Spleen (tissue), 11 donors: ENCODE data around the gene SLC9A3. TPM values are rescaled to one million over a fixed set of nuclear protein-coding genes. Genes with fewer than 3 reads are reported as not detected.

ENCODE experiments used
- DNase-seq: peaks from one replicate; pipeline ENCODE4 v3.0.0-alpha.2; 2020
- H3K27ac ChIP-seq, 8 donors: fragments of 200-600 bp; sonication (generic) in 7 of 8; 1 replicate in 4 of 8; 2 replicates in 4 of 8; pipeline versions ENCODE4 v1.5.0 to v1.8.0; 2016 to 2021; ENCODE audit warnings: inconsistent platforms in 4 of 8, mild to moderate bottlenecking in 4 of 8, moderate library complexity in 1 of 8
- H3K27me3 ChIP-seq, 7 donors: fragments of 200-600 bp; sonication (generic) in 6 of 7; replicated peaks in 1 of 7; 1 replicate in 4 of 7; 2 replicates in 3 of 7; pipeline versions ENCODE4 v1.5.0 to v1.8.0; 2016 to 2021; ENCODE audit warnings: inconsistent platforms in 3 of 7, mild to moderate bottlenecking in 1 of 7
- H3K36me3 ChIP-seq, 6 donors: fragments of 200-600 bp; sonication (generic) in 5 of 6; 1 replicate in 4 of 6; 2 replicates in 2 of 6; pipeline versions ENCODE4 v1.5.0 to v1.8.0; 2016 to 2021; ENCODE audit warnings: inconsistent platforms in 2 of 6
- H3K4me1 ChIP-seq, 6 donors: fragments of 200-600 bp; sonication (generic) in 5 of 6; 1 replicate in 3 of 6; 2 replicates in 3 of 6; pipeline versions ENCODE4 v1.5.0 to v1.8.0; 2016 to 2021; ENCODE audit warnings: inconsistent platforms in 3 of 6
- H3K4me3 ChIP-seq, 8 donors: fragments of 200-600 bp; sonication (generic) in 7 of 8; 1 replicate in 4 of 8; 2 replicates in 4 of 8; pipeline versions ENCODE4 v1.5.0 to v1.8.0; 2016 to 2021; ENCODE audit warnings: inconsistent platforms in 4 of 8, mild to moderate bottlenecking in 4 of 8, moderate library complexity in 2 of 8
- H3K9me3 ChIP-seq, 8 donors: fragments of 200-600 bp; sonication (generic) in 7 of 8; 1 replicate in 4 of 8; 2 replicates in 4 of 8; pipeline versions ENCODE4 v1.5.0 to v1.8.0; 2016 to 2021; ENCODE audit warnings: inconsistent platforms in 4 of 8
- POLR2A ChIP-seq, 3 donors: fragments of 450-650 bp; IDR thresholded peaks; one replicate each; pipeline ENCODE4 v1.5.1; 2017; ENCODE audit warnings: antibody characterized with exemption in 3 of 3, mild to moderate bottlenecking in 1 of 3
- POLR2AphosphoS5 ChIP-seq, 3 donors: sonication (generic); formaldehyde crosslinking; IDR thresholded peaks; one replicate each; pipeline ENCODE4 v1.5.1; 2017; ENCODE audit warnings: antibody characterized with exemption in 3 of 3
- WGBS, 5 donors: extraction: QIAGEN DNeasy Blood & Tissue Kit in 3 of 5; methylation state at CpG; one replicate each; pipeline versions ENCODE4 v1.1.5 to v1.1.7; 2013 to 2018; 5-methylcytosine and 5-hydroxymethylcytosine counted together
- intact Hi-C: fragments of 100-400 bp; cut with DNase I; formaldehyde crosslinking; loops from one replicate; pipeline ENCODE4 v1.15.0; 2023; ENCODE audit warnings: low total_unique reads
- polyA plus RNA-seq, 3 donors: library from polyadenylated mRNA; stranded (reverse); fragments of 200-250 nt; gene quantifications; one replicate each; pipeline ENCODE4 v1.2.1, GENCODE V29; 2013
- total RNA-seq, 7 donors: library from RNA; depleted of rRNA in 3 of 7; stranded (reverse); fragments of >200 nt in 3 of 7; fragmentation: NEBNext Ultra II Directional in 4 of 7; extraction: Animal tissue kit (Norgen Biotek cat#: 25700) in 4 of 7; gene quantifications; one replicate each; pipeline versions ENCODE4 v1.1.0 to v1.2.1, GENCODE V29; 2016 to 2021
- TF ChIP-seq, protein P1 (sequence below), 11 experiments: fragments of 200-600 bp in 7 of 11; fragments of 450-650 bp in 4 of 11; sonication (generic) in 4 of 11; IDR thresholded peaks in 8 of 11; conservative IDR thresholded peaks in 3 of 11; 1 replicate in 7 of 11; 2 replicates in 4 of 11; pipeline versions ENCODE4 v1.4.0 to v1.8.0; 2016 to 2021; ENCODE audit warnings: antibody characterized with exemption in 11 of 11, inconsistent platforms in 4 of 11, mild to moderate bottlenecking in 1 of 11
- donor health status: healthy with polysubstance abuse.
- donor health status: DM: no; HTN: no; CAD: no; lungs with moderate emphysema.
- donor health status: DM: no; HTN: no; CAD: no.
- donor health status: Bipolar disorder and iron deficiency.
- donor health status: healthy.
- donor health status: DM: no; HTN: no; CAD: no.
- donor health status: DM: yes; HTN: yes; CAD: no.

SLC9A3 gene
- total and polyA plus RNA-seq, 10 donors = 1.0 to 3.2 (median 1.5) TPM

DNA sequence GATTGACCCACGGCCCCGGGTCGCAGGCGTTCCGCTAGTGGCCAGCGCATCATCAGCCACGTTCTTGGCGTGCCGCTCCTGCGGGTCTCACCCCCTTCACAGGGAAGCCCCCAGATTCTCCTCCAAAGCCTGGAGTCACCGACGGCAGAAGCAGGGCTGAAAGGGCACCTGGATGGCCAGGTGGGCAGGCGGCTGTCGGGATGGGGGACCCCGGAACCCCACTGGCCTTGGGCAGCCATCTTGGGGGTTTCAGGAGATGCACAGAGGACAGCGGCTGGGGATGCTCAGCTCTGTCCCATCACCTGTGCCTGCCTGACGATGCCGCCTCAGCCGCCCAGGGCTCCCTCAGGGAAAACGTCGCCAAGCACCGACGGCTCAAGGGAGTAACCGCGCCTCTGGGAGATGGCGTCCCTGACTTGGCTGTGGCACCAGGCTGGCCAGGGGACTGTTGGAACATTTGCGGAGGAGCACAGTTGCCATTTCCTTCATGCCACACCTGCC lies 14.1 kb upstream of the SLC9A3 start:
- H3K9me3 ChIP-seq = no peaks in the 10 kb centered on the region
- WGBS, 5 donors = 89 to 95% (median 93%) methylated on average over 25 to 27 of the region's 27 CpGs

DNA sequence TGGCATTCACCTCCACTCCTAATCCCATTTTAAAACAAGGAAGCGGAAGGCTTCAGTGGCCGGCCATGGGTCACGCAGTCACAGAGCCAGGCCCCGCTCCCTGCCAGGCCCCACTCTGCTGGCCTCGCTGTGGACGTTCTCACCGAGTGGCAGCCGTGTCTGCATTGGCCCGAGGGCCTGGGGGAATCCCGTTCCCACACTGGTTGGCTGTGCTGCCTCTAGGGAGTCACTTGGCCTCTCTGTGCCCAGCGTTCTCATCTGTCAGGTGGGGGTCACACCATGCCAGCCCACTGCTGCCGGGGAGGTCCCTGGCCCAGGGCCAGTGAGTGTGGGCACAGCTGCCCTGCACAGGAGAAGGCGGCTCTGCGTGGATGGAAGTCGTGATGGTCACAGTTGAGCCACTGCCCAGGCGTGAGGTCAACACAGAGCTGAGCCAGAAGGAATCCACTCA lies 13.4 kb upstream of the SLC9A3 start:
- 79 to 90% (median 86%) methylated on average over 8 to 16 of the region's 16 CpGs for WGBS, 5 donors
- Histone ChIP-seq H3K9me3 (no peaks in the 10 kb centered on the region), H3K27me3 (peaks cover 0 to 95% (median 70%) of the 10 kb centered on the region in 7 donors), H3K4me3 (no peak overlapping the region), H3K27ac (no peak overlapping the region), H3K36me3 (no peaks in the 10 kb centered on the region), H3K4me1 (peaks cover 0 to 14% (median 0%) of the 10 kb centered on the region in 6 donors)
- intact Hi-C loops = no loop called here
- peak; percentile 72 for DNase-seq
- TF ChIP-seq POLR2A (IDR thresholded peaks at IDR 0.05) = no peak
- TF ChIP-seq, protein P1, sequence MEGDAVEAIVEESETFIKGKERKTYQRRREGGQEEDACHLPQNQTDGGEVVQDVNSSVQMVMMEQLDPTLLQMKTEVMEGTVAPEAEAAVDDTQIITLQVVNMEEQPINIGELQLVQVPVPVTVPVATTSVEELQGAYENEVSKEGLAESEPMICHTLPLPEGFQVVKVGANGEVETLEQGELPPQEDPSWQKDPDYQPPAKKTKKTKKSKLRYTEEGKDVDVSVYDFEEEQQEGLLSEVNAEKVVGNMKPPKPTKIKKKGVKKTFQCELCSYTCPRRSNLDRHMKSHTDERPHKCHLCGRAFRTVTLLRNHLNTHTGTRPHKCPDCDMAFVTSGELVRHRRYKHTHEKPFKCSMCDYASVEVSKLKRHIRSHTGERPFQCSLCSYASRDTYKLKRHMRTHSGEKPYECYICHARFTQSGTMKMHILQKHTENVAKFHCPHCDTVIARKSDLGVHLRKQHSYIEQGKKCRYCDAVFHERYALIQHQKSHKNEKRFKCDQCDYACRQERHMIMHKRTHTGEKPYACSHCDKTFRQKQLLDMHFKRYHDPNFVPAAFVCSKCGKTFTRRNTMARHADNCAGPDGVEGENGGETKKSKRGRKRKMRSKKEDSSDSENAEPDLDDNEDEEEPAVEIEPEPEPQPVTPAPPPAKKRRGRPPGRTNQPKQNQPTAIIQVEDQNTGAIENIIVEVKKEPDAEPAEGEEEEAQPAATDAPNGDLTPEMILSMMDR (IDR thresholded peaks at IDR 0.05 in 8 of 11, conservative IDR thresholded peaks at IDR 0.05 in 3 of 11) = no peak
- TF ChIP-seq POLR2AphosphoS5 (IDR thresholded peaks at IDR 0.05) = no peak

More for the DNA sequence above, 14.1 kb upstream of the SLC9A3 start:
- no peak overlapping the region for H3K27ac ChIP-seq
- DNase-seq = peak; percentile 52
- no peaks in the 10 kb centered on the region for H3K36me3 ChIP-seq
- TF ChIP-seq, protein P1 (IDR thresholded peaks at IDR 0.05 in 8 of 11, conservative IDR thresholded peaks at IDR 0.05 in 3 of 11) = no peak
- TF ChIP-seq POLR2AphosphoS5 (IDR thresholded peaks at IDR 0.05) = no peak
- H3K4me1 ChIP-seq = peaks cover 0 to 20% (median 1%) of the 10 kb centered on the region in 6 donors
- intact Hi-C loops = no loop called here
- H3K4me3 ChIP-seq = no peak overlapping the region
- peaks cover 0 to 92% (median 65%) of the 10 kb centered on the region in 7 donors for H3K27me3 ChIP-seq

DNA sequence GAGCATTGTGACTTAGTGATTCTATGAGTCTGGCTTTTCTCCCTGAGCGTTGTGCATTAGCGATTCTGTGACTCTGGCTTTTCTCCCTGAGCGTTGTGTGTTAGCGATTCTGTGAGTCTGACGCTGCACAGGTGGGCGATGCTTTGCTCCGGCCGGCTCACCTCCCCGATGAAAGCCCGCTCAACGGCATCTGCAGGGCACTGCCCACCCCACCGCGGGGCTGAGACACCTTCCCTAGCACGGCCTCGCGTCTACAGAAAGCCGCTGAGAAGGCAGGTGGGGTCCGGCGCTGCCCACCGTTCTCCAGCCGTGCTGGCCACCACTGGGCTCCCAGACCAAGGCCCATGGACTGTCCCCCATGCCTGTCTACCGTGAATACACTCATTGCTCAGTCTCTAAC lies 12.8 kb upstream of the SLC9A3 start:
- Histone ChIP-seq H3K36me3 (no peaks in the 10 kb centered on the region), H3K9me3 (no peaks in the 10 kb centered on the region), H3K27me3 (peaks cover 0 to 95% (median 71%) of the 10 kb centered on the region in 7 donors), H3K27ac (no peak overlapping the region), H3K4me1 (peaks cover 0 to 13% (median 0%) of the 10 kb centered on the region in 6 donors), H3K4me3 (no peak overlapping the region)
- WGBS, 5 donors = 80 to 91% (median 88%) methylated on average over 21 to 22 of the region's 22 CpGs
- DNase-seq = peak; percentile 51
- TF ChIP-seq, protein P1 (IDR thresholded peaks at IDR 0.05 in 8 of 11, conservative IDR thresholded peaks at IDR 0.05 in 3 of 11) = no peak
- no peak for TF ChIP-seq POLR2A (IDR thresholded peaks at IDR 0.05)
- intact Hi-C loops = no loop called here

DNA sequence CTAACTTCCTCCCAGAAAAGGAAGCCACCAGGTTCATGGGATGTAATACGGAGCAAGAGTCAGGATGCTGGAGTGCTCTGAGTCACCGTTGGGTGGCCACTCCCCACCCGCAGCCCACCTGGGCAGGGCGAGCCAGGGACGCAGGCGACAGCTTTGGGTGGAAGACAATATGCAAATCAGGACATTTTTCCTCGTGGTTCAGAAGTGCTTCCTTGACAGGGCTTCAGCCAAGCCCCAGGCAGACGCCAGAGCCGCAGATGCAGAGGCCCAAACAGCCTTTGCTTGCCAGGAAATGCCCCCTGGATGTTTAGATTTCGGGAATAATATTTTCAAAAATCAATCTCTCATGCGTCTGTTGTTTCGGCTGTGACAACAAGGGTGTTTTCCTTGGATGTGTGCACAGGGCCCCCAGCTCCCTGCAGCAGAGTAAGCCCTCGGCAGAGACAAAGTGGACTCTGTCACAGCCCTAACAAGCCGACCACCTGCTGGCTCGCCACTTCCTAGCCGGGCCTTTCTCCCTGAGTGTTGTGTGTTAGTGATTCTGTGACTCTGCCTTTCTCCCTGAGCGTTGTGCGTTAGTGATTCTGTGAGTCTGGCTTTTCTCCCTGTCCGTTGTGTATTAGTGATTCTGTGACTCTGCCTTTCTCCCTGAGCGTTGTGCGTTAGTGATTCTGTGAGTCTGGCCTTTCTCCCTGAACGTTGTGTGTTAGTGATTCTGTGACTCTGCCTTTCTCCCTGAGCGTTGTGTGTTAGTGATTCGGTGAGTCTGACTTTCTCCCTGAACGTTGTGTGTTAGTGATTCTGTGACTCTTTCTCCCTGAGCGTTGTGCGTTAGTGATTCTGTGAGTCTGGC lies 11.8 kb upstream of the SLC9A3 start:
- DNase-seq = peak; percentile 36
- Histone ChIP-seq H3K36me3 (no peaks in the 10 kb centered on the region), H3K9me3 (no peaks in the 10 kb centered on the region), H3K4me3 (no peak overlapping the region), H3K27me3 (peaks cover 0 to 95% (median 72%) of the 10 kb centered on the region in 7 donors), H3K27ac (no peak overlapping the region), H3K4me1 (peaks cover 4 to 21% (median 8%) of the 10 kb centered on the region in 6 donors)
- TF ChIP-seq, protein P1 (IDR thresholded peaks at IDR 0.05 in 8 of 11, conservative IDR thresholded peaks at IDR 0.05 in 3 of 11) = no peak
- TF ChIP-seq POLR2A (IDR thresholded peaks at IDR 0.05) = no peak
- TF ChIP-seq POLR2AphosphoS5 (IDR thresholded peaks at IDR 0.05) = no peak
- 60 to 66% (median 65%) methylated on average over 25 to 27 of the region's 27 CpGs for WGBS, 5 donors
- intact Hi-C loops = no loop called here
